HG03558 (cell line): ENCODE measurements around the gene AHSG.

Experiments used
- ATAC-seq: cut with Tn5 transposase; IDR thresholded peaks from one replicate; pipeline ENCODE4 v1.9.1; 2021; ENCODE audit warnings: moderate number of reproducible peaks; ENCODE audit not compliant: unreplicated experiment; ENCODE audit errors: extremely low read depth

AHSG gene

GRCh38 chr3:186670155-186670554 is 57.3 kb downstream of the AHSG start:
- no peak for ATAC-seq
